ENCODE results near the gene KLK4.
A peak's percentile ranks its signal among the peaks of the same experiment; 100 is the strongest.
"Not testable (repeated sequence)": the region's sequence is repeated elsewhere in the genome, so short reads cannot be mapped to it uniquely, and the experiment has no call there.

The KLK4 gene

GRCh38 chr19:50912727-50913716 lies 1.8 kb upstream of the KLK4 start:
- peak; percentile 69 for DNase-seq

DNA sequence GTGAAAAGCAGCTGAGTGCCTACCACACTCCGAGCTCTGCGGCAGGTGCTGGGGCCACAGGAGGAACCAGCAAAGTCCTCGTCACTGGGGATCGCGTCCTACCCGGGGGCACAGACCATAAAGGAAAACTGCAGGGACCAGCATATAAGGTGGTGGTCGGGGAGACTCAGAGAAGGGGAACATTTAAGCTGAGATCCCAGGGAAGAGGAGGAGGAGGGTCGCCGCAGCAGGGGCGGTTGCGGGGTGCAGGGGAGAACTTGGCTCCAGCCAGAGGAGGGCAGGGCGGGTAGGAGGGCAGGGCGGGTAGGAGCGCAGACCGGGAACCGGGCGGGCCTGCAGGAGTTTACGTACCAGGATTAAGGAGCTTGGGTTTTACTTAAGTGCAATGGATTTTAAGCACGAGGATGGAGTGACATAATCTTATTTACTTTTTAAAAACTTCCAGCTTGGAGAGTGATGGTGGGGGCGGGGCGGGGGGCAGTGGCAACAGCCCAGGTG lies 956 bp upstream of the KLK4 start:
- DNase-seq: no peak

GRCh38 chr19:50910722-50911121 lies 473 bp downstream of the KLK4 start:
- DNase-seq: no peak

- DNase-seq: peak; percentile 72
These were observed 1.7 kb downstream of the KLK4 start for GRCh38 chr19:50909240-50910070.

DNA sequence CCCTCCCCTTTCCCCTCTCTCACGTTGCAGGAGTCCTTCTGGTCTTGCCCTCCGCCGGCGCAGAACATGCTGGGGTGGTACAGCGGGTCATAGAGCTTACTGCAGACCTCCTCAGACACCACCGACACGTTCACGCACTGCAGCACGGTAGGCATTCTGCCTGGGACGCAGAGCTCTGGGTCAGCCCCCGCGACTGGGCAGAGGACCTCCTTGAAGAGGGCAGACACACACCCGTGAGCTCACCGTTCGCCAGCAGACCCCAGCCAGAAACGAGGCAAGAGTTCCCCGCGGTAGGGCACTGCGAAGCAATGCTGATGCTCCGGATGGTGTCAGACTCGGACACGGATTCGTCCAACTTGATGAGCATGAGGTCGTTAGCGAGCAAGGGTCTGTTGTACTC lies 2.9 kb downstream of the KLK4 start:
- DNase-seq: no peak

DNA sequence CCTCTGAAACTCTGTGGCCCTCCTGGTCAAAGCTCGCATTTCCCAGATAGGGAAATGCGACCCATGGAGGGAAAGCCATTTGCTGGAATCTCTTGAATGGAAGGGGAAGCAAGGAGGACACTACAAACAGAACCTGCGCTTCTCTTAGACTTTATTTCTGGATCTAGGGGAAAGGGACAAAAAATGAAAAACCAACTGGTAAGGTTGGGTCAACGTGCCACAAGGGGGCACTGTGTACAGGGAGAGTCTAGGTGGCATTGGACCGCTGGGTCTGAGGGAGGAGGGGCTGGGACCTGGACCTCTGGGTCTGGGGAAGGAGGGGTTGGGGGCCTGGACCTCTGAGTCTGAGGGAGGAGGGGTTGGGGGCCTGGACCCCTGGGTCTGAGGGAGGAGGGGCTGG lies 5.0 kb downstream of the KLK4 start:
- DNase-seq: peak; percentile 66

DNA sequence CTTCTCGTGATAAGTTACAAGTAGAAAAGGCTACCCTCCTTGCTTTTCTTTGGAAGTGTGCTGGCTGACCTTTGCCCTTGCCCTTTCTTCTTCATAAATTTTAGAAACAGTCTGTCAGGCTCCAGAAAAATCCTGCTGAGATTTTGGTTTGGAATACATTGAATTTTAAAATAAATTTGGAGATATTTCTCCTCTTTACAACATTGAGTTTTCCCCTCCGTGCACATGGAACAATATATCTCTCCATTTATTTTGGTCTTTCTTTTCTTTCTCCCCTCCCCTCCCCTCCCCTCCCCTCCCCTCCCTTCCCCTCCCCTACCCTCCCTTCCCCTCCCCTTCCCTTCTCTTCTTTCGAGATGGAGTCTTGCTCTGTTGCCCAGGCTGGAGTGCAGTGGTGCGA lies 8.6 kb downstream of the KLK4 start:
- DNase-seq: no peak

- DNase-seq: no peak
These were observed 11.6 kb downstream of the KLK4 start for GRCh38 chr19:50899569-50899968.

- no peak for DNase-seq
These were observed 13.2 kb downstream of the KLK4 start for GRCh38 chr19:50898018-50898417.

GRCh38 chr19:50897612-50898011 lies 13.6 kb downstream of the KLK4 start:
- DNase-seq: no peak

GRCh38 chr19:50897191-50897607 lies 14.0 kb downstream of the KLK4 start:
- no peak for DNase-seq

DNA sequence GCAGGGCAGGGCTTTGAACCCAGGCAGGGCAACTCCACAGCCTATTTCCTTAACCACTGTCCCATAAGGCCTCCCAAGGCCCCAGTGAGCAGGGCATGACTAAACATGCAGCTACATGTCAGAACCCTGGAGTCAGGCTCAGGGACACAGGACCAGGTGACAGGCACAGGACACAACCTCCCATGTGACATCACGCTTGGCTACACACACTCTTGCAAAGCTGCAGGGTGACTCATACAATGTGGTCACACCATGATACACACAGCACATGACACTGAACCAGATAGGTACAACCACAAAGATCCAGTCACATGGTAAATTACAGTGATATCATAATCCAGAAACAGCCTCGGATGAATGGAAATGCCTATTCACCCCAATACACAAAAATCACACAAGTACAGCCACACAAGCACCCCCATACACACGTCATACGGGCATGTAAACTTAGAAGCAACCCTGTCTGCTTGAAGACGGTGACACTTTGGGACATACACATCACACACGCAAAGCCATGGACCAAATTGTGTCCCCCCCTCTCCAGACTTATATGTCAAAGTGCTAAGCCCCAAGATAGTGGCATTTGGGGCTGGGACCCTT lies 14.5 kb downstream of the KLK4 start:
- DNase-seq: no peak

- not testable (repeated sequence) for DNase-seq
These were observed 15.1 kb downstream of the KLK4 start for GRCh38 chr19:50896089-50896590.

DNA sequence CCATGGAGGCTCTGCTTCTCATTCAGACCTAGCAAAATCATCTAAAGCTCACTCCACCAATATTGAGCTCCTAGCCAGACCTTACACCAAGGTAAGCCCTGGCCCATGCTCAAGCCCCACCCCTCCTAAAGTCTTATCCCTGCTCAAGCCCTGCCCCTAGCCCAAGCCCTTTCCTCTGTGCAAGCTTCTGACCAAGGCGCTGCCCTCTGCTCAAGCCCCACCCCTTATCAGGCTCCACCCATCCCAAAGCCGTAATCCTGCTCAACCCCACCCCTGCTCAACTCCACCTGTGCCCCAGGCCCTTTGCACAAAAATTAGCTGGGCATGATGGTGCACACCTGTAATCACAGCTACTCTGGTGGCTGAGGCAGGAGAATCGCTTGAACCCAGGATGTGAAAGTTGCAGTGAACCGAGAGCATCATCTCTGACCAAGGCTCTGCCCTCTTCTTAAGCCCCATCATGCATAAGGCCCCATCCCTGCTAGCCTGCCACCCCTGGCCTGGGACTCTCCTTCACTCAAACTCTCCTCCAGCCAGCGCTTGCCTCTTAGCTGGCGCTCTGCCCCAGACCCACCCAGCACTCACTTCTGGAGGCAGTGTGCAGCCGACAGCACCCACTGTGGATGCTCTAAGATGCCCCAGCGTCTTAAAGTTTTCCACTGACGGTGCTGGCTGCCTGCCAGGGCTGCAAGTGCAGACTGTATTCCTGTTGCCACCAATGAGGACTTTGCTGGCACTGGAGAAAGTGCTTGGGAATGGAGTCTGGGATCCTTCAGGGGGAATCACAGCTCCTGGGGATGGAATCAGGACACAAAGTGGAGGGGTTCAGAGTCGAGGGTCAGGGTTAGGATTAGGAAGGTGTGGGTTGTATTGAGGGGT lies 16.5 kb downstream of the KLK4 start:
- DNase-seq: no peak

GRCh38 chr19:50893047-50893736 lies 18.0 kb downstream of the KLK4 start:
- DNase-seq: no peak

- DNase-seq: no peak
These were observed 20.0 kb downstream of the KLK4 start for GRCh38 chr19:50891253-50891625.

- DNase-seq: no peak
These were observed 20.6 kb downstream of the KLK4 start for GRCh38 chr19:50890422-50891252.

GRCh38 chr19:50889638-50890037 lies 21.6 kb downstream of the KLK4 start:
- peak; percentile 8 for DNase-seq

DNA sequence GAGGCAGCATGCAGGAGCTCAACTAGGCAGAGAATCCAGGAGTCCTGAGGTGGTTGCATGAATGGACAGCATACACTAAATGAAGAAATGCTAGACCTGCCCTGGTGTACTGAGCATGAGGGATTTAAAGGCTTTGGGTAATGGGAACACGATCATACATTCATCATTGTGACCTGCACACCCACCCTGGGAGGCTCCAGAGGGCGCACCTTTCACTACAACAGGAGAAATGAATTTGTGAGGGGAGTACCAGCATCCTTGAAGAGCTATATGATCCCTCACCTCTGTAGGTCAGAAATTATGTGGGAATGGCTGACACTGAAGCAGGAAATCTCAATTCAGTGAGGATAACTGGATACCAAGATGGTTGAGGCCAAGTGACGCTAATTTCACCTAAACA lies 29.0 kb downstream of the KLK4 start:
- DNase-seq: peak; percentile 42

GRCh38 chr19:50880241-50880640 lies 31.0 kb downstream of the KLK4 start:
- peak; percentile 23 for DNase-seq
